GM18499 (cell line): ENCODE measurements around the gene THOC3.
"Not testable (repeated sequence)": the region's sequence is repeated elsewhere in the genome, so short reads cannot be mapped to it uniquely, and the experiment has no call there.

Experiments used
- ATAC-seq: cut with Tn5 transposase; IDR thresholded peaks from one replicate; pipeline ENCODE4 v1.9.1; 2021; ENCODE audit warnings: moderate number of reproducible peaks; ENCODE audit not compliant: insufficient read depth, unreplicated experiment

The THOC3 gene

GRCh38 chr5:175967471-175968372 lies at the start of gene THOC3:
Gene THOC3, minus strand, starts transcription at chr5:175968315. Its CDS starts 107 bp downstream, at chr5:175968208.
- peak; percentile 96 for ATAC-seq

DNA sequence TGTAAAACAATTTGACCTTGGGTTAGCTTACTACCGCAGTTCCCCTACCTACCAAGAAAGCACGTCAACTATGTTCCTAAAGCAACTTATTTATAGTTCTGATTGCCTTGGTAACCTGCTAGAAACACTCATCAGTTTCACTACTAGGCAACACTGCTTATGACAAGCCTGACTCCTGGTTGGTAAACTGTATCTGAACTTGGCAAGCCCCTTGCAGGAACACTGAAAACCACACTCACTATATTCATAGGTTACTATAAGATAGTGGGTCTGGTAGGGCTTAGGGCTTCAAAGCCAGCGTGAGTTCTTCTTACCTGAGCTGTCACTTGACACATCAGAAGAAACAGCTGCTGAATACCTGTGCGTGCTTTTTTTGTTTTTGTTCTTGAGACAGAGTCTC lies 49.2 kb upstream of the THOC3 start:
- ATAC-seq, result not testable (repeated sequence)

DNA sequence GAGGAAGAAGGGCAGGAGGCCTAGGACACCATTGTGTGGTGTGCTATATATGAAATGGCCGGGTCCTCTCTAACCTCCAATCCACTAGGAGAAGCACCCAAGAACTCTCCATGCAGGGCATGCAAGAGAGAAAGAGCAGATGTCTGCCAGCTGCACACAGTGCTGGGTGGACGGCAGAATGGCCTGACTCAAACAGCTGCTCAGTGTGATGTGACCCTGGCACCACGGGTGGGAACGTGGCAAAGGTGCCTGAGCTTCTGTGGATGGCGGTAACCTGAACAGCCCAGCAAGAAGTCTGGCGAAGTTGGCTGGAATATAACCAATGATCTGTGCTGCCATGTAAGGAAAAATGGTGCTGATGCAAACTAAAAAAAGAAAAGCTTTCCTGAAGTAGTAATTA lies 46.2 kb upstream of the THOC3 start:
- ATAC-seq, result not testable (repeated sequence)

GRCh38 chr5:176011088-176011487 lies 43.0 kb upstream of the THOC3 start:
- not testable (repeated sequence) for ATAC-seq

- not testable (repeated sequence) for ATAC-seq
Measured at GRCh38 chr5:176010202-176010601, 42.1 kb upstream of the THOC3 start.

DNA sequence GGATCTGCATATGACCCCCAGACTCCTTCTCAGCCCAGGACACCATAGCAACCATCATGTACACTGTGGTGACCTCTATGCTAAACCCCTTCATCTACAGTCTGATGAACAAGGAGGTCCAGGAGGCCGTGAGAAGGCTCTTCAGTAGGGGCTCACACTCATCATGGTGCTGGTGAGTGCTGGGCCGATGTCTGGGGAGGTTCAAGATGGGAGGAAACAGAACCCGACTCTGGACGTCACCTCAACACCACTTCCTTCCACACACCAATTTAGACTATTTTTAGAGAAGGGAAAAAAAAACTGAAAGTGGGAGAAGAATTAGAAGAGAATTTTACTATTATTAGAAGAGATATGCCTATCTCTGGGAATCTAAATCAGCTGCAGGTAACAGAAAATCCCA lies 39.1 kb upstream of the THOC3 start:
- ATAC-seq, result not testable (repeated sequence)

GRCh38 chr5:176006819-176007218 lies 38.7 kb upstream of the THOC3 start:
- not testable (repeated sequence) for ATAC-seq

DNA sequence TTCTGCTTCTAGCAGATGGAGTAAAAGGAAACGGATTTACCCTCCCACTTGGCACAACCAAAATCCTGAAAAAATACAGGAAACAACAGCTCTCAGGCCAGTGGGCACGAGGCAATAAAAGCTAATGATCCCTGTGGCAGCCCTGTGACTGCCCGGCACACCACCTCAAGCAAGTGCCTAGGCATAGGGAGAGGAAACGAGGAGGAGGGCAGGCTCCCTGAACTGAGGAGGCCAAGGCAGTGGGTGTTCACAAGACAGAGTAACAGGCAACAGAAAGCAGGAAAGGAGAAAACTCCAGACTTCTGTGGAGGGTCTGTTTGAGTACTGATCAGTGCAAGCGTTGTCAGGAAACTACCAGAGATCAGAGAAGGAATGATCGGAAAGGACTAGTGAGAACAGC lies 29.9 kb upstream of the THOC3 start:
- not testable (repeated sequence) for ATAC-seq

DNA sequence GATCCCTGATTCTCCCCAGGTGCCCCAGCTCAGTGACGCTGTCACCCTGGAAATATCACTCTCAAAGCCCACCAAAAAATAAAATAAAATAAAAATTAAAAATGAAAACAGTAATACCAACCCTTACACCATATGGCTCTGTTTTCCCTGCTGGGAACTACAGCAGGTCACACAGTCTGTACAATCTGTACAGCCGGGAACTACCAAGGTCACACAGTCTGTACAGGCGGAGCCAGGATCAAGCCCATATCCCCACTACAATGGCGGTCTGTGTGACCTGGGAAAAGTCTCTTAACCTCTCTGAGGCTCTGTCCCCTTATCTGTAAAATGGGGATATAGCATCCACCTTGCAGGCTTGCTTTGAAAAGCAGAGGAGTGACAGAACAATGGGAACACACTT lies 29.4 kb upstream of the THOC3 start:
- ATAC-seq, result not testable (repeated sequence)

GRCh38 chr5:175996791-175997190 lies 28.7 kb upstream of the THOC3 start:
- ATAC-seq, result not testable (repeated sequence)

- not testable (repeated sequence) for ATAC-seq
Measured at GRCh38 chr5:175995506-175995905, 27.4 kb upstream of the THOC3 start.

DNA sequence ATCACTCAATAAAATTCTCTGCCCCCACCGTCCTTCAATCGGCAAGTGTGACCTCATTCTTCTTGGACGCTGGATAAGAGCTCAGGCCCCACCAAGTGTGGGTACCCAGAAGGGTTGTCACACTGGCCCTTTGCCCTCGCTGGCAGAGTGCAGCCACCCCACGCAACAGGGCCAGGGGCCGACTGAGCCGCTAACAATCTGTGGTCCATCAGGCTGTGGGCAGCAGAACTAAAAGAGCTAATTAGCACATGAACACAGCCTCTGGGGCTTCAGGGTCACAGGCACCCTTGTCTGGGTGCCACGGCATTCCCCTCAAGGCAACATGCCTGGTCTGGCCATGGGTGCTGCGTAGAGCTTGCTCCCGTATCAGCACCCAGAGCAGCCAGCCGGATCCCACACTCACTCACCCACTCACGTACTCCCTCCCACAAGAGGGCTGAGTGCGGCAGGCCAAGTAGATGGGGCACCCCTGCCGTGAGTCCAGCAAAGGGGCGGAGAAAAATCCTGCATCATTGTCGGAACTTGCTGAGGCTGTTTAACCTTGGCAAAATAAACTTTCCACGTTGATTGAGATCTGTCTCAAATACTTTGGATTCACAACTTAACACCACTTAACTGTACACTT lies 11.4 kb upstream of the THOC3 start:
- ATAC-seq, result not testable (repeated sequence)

DNA sequence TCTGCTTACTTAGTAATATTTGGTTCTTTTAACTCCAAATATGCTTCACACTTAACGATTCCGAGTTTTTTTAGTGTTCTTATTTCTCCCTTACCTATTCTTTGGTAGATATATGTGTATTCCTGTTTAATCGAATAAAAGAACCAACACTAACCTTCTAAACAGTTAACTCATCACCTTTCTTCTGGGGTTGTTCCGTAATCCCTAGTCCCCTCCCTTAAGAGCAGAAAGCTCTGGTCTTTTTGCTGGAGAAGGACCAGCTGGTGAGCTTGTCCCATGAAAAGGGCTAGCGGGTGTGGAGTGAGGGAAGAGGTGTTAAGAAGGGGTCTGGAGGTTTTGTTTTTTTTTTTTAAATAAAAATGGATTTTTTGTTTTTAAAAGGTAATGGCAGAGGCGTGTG lies 266 bp upstream of the THOC3 start:
- ATAC-seq, result peak; percentile 13

- not testable (repeated sequence) for ATAC-seq
Measured at GRCh38 chr5:175962329-175962728, 5.8 kb downstream of the THOC3 start.

- ATAC-seq, result not testable (repeated sequence)
Measured at GRCh38 chr5:175960228-175960627, 7.9 kb downstream of the THOC3 start.

DNA sequence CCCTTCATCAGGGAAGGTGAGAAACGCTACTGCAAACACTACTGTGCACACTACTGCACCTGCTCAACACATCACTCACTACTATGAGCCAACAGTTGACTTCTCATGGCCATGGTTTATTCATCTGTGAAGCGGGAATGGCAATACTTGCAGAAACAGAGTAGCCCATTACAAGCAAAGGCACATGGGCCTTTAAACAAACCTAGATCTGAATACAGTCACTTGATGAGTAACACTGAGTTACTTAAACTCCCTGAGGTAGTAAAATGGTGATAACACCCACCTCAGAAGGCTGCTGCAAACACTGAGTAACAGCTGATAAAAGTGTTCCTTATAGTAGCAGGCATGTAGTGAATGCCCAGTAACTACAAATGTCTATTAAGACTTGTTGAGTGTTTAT lies 9.6 kb downstream of the THOC3 start:
- not testable (repeated sequence) for ATAC-seq

- ATAC-seq, result not testable (repeated sequence)
Measured at GRCh38 chr5:175954107-175954506, 14.0 kb downstream of the THOC3 start.

DNA sequence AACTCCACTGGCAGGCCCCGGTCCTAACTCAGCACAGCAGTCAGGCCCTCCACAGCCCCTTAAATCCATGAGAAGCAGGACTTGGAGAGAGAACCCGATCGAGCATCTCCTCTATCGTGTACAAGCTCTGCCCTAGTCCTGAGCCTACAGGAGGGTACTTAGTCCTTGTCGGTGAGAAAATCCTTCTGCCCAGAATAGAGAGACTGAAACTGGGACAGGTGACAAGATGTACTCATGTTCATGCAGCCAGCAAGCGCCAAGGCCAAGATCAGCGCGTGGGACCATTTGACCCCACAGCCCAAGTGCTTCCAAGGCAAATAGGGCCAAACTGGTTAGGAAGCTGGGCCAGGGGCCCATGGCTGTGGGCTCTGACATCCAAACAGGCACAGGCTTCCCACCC lies 15.3 kb downstream of the THOC3 start:
- not testable (repeated sequence) for ATAC-seq

- not testable (repeated sequence) for ATAC-seq
Measured at GRCh38 chr5:175951339-175951969, 16.7 kb downstream of the THOC3 start.

- not testable (repeated sequence) for ATAC-seq
Measured at GRCh38 chr5:175948329-175949108, 19.6 kb downstream of the THOC3 start.
